K562 (cell line): ENCODE data around the gene USB1. TPM values are rescaled to one million over a fixed set of nuclear protein-coding genes. Genes with fewer than 3 reads are reported as not detected.

Experiments used
- HMGN3 ChIP-seq: IDR thresholded peaks from 2 replicates; pipeline ENCODE4 v1.6.1; 2011; ENCODE audit warnings: borderline replicate concordance, low read depth, mild to moderate bottlenecking, mixed read lengths, low read length; ENCODE audit not compliant: insufficient read length; ENCODE audit errors: extremely low read depth
- L3MBTL2 ChIP-seq: fragments of 450-650 bp; IDR thresholded peaks from 2 replicates; pipeline ENCODE4 v1.6.1; 2016; ENCODE audit warnings: mild to moderate bottlenecking, moderate library complexity
- MCM2 ChIP-seq: fragments of 450-650 bp; IDR thresholded peaks from 2 replicates; pipeline ENCODE4 v1.6.1; 2017; ENCODE audit warnings: low read depth, mild to moderate bottlenecking
- NFE2L1 ChIP-seq: fragments of 450-650 bp; IDR thresholded peaks from 2 replicates; pipeline ENCODE4 v1.6.1; 2016; ENCODE audit warnings: missing genetic modification characterization, low read depth, mild to moderate bottlenecking, missing compliant biosample characterization, moderate library complexity, borderline replicate concordance
- NR3C1 ChIP-seq: sonication (generic); formaldehyde crosslinking; IDR thresholded peaks from 2 replicates; pipeline ENCODE4 v1.8.1; 2022; ENCODE audit warnings: missing genetic modification reagents
- POLR2B ChIP-seq: fragments of 450-650 bp; IDR thresholded peaks from 2 replicates; pipeline ENCODE4 v1.6.1; 2018; ENCODE audit warnings: low read depth; ENCODE audit not compliant: partially characterized antibody
- PTBP1 ChIP-seq: fragments of 200-400 bp; formaldehyde crosslinking; IDR thresholded peaks from 2 replicates; pipeline ENCODE4 v1.6.1; 2017; ENCODE audit warnings: low read depth, low read length
- RBM14 ChIP-seq: fragments of 200-400 bp; formaldehyde crosslinking; IDR thresholded peaks from 2 replicates; pipeline ENCODE4 v1.6.1; 2018; ENCODE audit warnings: low read depth, mild to moderate bottlenecking, low read length, moderate library complexity, borderline replicate concordance; ENCODE audit not compliant: insufficient read depth
- SMC3 ChIP-seq: conservative IDR thresholded peaks from 2 replicates; pipeline ENCODE4 v1.6.1; 2011; ENCODE audit warnings: low read depth, low read length, improper control_type of control experiment; ENCODE audit not compliant: insufficient read depth
- SOX6 ChIP-seq: fragments of 450-650 bp; IDR thresholded peaks from 2 replicates; pipeline ENCODE4 v1.6.1; 2014; ENCODE audit warnings: mild to moderate bottlenecking
- TAF7 ChIP-seq: fragments of 450-650 bp; IDR thresholded peaks from 2 replicates; pipeline ENCODE4 v1.6.1; 2016; ENCODE audit warnings: missing genetic modification characterization, missing compliant biosample characterization
- TFAM ChIP-seq: fragments of 250-450 bp; sonication (Bioruptor Pico); conservative IDR thresholded peaks from 2 replicates; pipeline ENCODE4 v1.5.0; 2021; ENCODE audit warnings: mild to moderate bottlenecking, moderate library complexity
- ZEB2 ChIP-seq: fragments of 450-650 bp; IDR thresholded peaks from 2 replicates; pipeline ENCODE4 v1.6.1; 2016
- ZFPM2 ChIP-seq: fragments of 250-450 bp; sonication (Bioruptor Pico); IDR thresholded peaks from 2 replicates; pipeline ENCODE4 v1.5.1; 2022; ENCODE audit warnings: mild to moderate bottlenecking
- ZNF224 ChIP-seq: sonication (generic); formaldehyde crosslinking; IDR thresholded peaks from 2 replicates; pipeline ENCODE4 v1.8.0; 2022; ENCODE audit warnings: mild to moderate bottlenecking, missing genetic modification reagents
- ZNF584 ChIP-seq: fragments of 200-800 bp; sonication (Bioruptor generic); IDR thresholded peaks from 2 replicates; pipeline ENCODE4 v1.6.1; 2016; ENCODE audit warnings: low read depth, mild to moderate bottlenecking, missing genetic modification characterization, missing compliant biosample characterization
- polyA plus RNA-seq, 8 experiments: library from polyadenylated mRNA; depleted of rRNA in 4 of 8; stranded (reverse) in 5 of 8; unstranded in 3 of 8; fragments of >200 nt; fragmentation: Nextera tagmentation in 2 of 8; fragmentation: Illumina TruSeq in 1 of 8; extraction: Ambion mirVana in 2 of 8; extraction: Trizol in 1 of 8; gene quantifications; 2 replicates each; pipeline versions ENCODE4 v1.2.1 to v1.2.3, GENCODE V29; 2011 to 2014; ENCODE audit warnings: inconsistent platforms in 1 of 8, missing spikeins in 1 of 8
- total RNA-seq, 7 experiments: library from RNA; depleted of rRNA in 6 of 7; stranded (reverse); fragments of >200 nt in 6 of 7; fragmentation: Illumina TruSeq in 2 of 7; extraction: Trizol in 2 of 7; gene quantifications; 2 replicates each; pipeline versions ENCODE4 v1.2.1 to v1.2.3, GENCODE V29; 2011 to 2021; ENCODE audit warnings: low replicate concordance in 1 of 7
- TF ChIP-seq, protein P1 (sequence below): sonication (generic); formaldehyde crosslinking; IDR thresholded peaks from 2 replicates; pipeline ENCODE4 v1.8.1; 2022; ENCODE audit warnings: missing genetic modification reagents
- TF ChIP-seq, protein P2 (sequence below): fragments of 250-450 bp; sonication (Bioruptor Pico); IDR thresholded peaks from 2 replicates; pipeline ENCODE4 v1.5.0; 2021
- TF ChIP-seq, protein P3 (sequence below), 3 experiments: fragments of 200-800 bp in 1 of 3; fragments of 250-450 bp in 1 of 3; fragments of 450-650 bp in 1 of 3; sonication (Bioruptor Pico) in 1 of 3; sonication (Bioruptor generic) in 1 of 3; formaldehyde crosslinking in 1 of 3; IDR thresholded peaks; 2 replicates each; pipeline versions ENCODE4 v1.6.1 to v1.8.0; 2016 to 2022; ENCODE audit warnings: mild to moderate bottlenecking in 2 of 3, missing genetic modification characterization in 2 of 3, missing compliant biosample characterization in 1 of 3, moderate library complexity in 1 of 3
- TF ChIP-seq, protein P4 (sequence below), 3 experiments: fragments of 200-800 bp in 1 of 3; sonication (Bioruptor generic) in 1 of 3; sonication (generic) in 1 of 3; formaldehyde crosslinking in 1 of 3; IDR thresholded peaks; 2 replicates each; pipeline versions ENCODE4 v1.6.1 to v1.8.0; 2016 to 2022; ENCODE audit warnings: mild to moderate bottlenecking in 2 of 3, missing compliant biosample characterization in 2 of 3, missing genetic modification characterization in 2 of 3, missing genetic modification reagents in 1 of 3

The USB1 gene
- total and polyA plus RNA-seq, 9 of the 15 experiments (the other 6 are each of a cell fraction or from before 2014, with no cell fraction given): 11.6 to 73.6 (median 19.4) TPM

DNA sequence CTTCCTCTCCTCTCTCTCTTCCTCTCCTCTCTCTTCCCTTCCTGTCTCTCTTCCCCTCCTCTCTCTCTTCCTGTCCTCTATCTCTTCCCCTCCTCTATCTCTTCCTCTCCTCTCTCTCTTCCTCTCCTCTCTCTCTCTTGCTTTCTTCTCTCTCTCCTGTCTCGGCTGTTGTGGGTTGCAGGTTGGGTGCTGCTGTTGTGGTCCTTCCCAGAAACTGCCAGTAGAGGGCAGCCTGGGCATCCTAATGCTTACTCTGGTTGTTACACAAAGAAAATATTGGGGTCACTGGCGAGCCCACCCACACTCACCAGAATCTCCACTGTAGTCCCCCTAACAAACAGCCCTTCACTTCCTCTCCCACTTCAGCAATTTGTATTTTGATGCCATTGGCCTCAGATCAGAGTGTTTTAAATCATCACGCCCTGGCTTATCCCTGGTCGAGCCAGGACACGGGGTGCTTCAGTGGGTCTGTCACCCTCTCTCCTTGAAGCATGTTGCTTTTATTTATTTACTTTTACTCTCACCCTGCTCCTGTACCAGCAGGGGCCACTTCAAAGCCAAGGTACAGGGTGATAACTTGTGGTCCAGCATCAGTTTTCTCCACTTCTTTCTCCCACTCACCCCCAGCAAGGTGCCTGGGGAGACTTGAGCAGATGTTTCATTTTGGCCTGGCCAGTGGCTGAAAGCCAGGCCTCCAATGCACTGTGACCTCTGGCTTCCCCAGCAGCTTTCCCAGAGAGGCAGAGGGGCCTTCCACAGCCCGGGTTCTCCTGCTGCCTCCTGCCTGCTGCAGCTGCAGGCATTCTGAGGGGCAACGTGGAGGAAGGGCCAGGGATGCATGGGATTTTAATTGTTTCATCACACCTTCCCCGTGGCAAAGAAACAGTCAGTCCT, 19.7 kb downstream of the USB1 start (continued):
- TF ChIP-seq, protein P1, sequence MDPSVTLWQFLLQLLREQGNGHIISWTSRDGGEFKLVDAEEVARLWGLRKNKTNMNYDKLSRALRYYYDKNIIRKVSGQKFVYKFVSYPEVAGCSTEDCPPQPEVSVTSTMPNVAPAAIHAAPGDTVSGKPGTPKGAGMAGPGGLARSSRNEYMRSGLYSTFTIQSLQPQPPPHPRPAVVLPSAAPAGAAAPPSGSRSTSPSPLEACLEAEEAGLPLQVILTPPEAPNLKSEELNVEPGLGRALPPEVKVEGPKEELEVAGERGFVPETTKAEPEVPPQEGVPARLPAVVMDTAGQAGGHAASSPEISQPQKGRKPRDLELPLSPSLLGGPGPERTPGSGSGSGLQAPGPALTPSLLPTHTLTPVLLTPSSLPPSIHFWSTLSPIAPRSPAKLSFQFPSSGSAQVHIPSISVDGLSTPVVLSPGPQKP (CRISPR knock-in tag): no peak
- TF ChIP-seq MCM2 (no peak), HMGN3 (no peak), ZNF224 (CRISPR knock-in tag) (no peak), ZNF584 (CRISPR knock-in tag) (no peak), ZEB2 (no peak), PTBP1 (0 out of 2 replicates have a peak, but pooled peaks have one; percentile 58), SMC3 (peak; percentile 90), RBM14 (no peak), NFE2L1 (tag) (no peak), TFAM (CRISPR knock-in tag) (no peak), L3MBTL2 (no peak), SOX6 (no peak), TAF7 (tag) (no peak), POLR2B (peak; percentile 40), NR3C1 (CRISPR knock-in tag) (no peak), ZFPM2 (CRISPR knock-in tag) (no peak)
- TF ChIP-seq, protein P2, sequence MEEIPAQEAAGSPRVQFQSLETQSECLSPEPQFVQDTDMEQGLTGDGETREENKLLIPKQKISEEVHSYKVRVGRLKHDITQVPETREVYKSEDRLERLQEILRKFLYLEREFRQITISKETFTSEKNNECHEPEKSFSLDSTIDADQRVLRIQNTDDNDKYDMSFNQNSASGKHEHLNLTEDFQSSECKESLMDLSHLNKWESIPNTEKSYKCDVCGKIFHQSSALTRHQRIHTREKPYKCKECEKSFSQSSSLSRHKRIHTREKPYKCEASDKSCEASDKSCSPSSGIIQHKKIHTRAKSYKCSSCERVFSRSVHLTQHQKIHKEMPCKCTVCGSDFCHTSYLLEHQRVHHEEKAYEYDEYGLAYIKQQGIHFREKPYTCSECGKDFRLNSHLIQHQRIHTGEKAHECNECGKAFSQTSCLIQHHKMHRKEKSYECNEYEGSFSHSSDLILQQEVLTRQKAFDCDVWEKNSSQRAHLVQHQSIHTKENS (CRISPR knock-in tag): no peak
- TF ChIP-seq, protein P3, sequence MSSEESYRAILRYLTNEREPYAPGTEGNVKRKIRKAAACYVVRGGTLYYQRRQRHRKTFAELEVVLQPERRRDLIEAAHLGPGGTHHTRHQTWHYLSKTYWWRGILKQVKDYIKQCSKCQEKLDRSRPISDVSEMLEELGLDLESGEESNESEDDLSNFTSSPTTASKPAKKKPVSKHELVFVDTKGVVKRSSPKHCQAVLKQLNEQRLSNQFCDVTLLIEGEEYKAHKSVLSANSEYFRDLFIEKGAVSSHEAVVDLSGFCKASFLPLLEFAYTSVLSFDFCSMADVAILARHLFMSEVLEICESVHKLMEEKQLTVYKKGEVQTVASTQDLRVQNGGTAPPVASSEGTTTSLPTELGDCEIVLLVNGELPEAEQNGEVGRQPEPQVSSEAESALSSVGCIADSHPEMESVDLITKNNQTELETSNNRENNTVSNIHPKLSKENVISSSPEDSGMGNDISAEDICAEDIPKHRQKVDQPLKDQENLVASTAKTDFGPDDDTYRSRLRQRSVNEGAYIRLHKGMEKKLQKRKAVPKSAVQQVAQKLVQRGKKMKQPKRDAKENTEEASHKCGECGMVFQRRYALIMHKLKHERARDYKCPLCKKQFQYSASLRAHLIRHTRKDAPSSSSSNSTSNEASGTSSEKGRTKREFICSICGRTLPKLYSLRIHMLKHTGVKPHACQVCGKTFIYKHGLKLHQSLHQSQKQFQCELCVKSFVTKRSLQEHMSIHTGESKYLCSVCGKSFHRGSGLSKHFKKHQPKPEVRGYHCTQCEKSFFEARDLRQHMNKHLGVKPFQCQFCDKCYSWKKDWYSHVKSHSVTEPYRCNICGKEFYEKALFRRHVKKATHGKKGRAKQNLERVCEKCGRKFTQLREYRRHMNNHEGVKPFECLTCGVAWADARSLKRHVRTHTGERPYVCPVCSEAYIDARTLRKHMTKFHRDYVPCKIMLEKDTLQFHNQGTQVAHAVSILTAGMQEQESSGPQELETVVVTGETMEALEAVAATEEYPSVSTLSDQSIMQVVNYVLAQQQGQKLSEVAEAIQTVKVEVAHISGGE (CRISPR knock-in tag; IDR thresholded peaks at IDR 0.05): no peak
- TF ChIP-seq, protein P4, sequence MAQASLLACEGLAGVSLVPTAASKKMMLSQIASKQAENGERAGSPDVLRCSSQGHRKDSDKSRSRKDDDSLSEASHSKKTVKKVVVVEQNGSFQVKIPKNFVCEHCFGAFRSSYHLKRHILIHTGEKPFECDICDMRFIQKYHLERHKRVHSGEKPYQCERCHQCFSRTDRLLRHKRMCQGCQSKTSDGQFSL (CRISPR knock-in tag; IDR thresholded peaks at IDR 0.05): no peak
- TF ChIP-seq, protein P4 (tag; IDR thresholded peaks at IDR 0.05): no peak
